K562 (cell line): ENCODE results near the gene DISC1. TPM values are rescaled to one million over a fixed set of nuclear protein-coding genes. Genes with fewer than 3 reads are reported as not detected.

Experiments
- ATAC-seq: fragments of 200-7000 bp; cut with Tn5 transposase; 3 replicates; pipeline ENCODE4 v1.9.1; 2020; ENCODE audit warnings: moderate library complexity
- BruUV-seq: library from RNA; stranded (reverse); fragments of 400-500 nt; replicated peaks from 2 replicates; lab custom pipeline; 2021; lab: Mats Ljungman, UMichigan
- CTCF ChIA-PET: fragments of 300-600 bp; formaldehyde crosslinking; extraction: SDS; loops from one replicate; lab custom pipeline; 2021; ENCODE audit warnings: low intra/inter-chr PET ratio; lab: Yijun Ruan, JAX
- POLR2A ChIA-PET: fragments of 300-600, 350-650 bp; sonication (Branson Sonifier 250); formaldehyde crosslinking; extraction: SDS; loops from one replicate; lab custom pipeline; 2021; ENCODE audit warnings: antibody characterized with exemption, inconsistent platforms; lab: Yijun Ruan, JAX
- DNase-seq, 4 experiments: peaks; one replicate each; pipeline versions ENCODE4 v3.0.0 to v3.0.0-alpha.2; 2011 to 2018; ENCODE audit warnings: low spot score in 3 of 4, mixed read lengths in 3 of 4; ENCODE audit errors: extremely low read depth in 1 of 4
- FAIRE-seq: peaks from 2 replicates; lab custom pipeline; 2011; peaks lifted over from hg19 to GRCh38; lab: Jason Lieb, UNC
- H2AFZ ChIP-seq: 2 replicates; pipeline ENCODE4 v1.6.0; 2011; ENCODE audit warnings: low read depth, low read length, control low read depth, inconsistent platforms
- H3K27ac ChIP-seq: fragments of 200-600 bp; 3 replicates; pipeline ENCODE4 v1.8.0; 2011; ENCODE audit warnings: low read depth, mild to moderate bottlenecking, control low read depth, inconsistent platforms, low read length, moderate library complexity, mixed read lengths; ENCODE audit errors: extremely low read depth
- H3K27me3 ChIP-seq, 2 experiments: fragments of 300-600 bp in 1 of 2; 2 replicates in 1 of 2; 3 replicates in 1 of 2; pipeline versions ENCODE4 v1.6.0 to v1.8.0; 2011; ENCODE audit warnings: inconsistent platforms in 2 of 2, low read length in 2 of 2, mild to moderate bottlenecking in 1 of 2, mixed read lengths in 1 of 2, moderate library complexity in 1 of 2; ENCODE audit not compliant: control insufficient read depth in 2 of 2, insufficient read depth in 2 of 2
- H3K36me3 ChIP-seq: fragments of 300-600 bp; 3 replicates; pipeline ENCODE4 v1.8.0; 2011; ENCODE audit warnings: mild to moderate bottlenecking, low read length, inconsistent platforms; ENCODE audit not compliant: control insufficient read depth, insufficient read depth
- H3K4me1 ChIP-seq, 2 experiments: fragments of 200-600 bp in 1 of 2; replicated peaks in 1 of 2; 2 replicates in 1 of 2; 3 replicates in 1 of 2; pipeline versions ENCODE4 v1.5.1 to v1.8.0; 2011; ENCODE audit warnings: inconsistent platforms in 2 of 2, low read length in 2 of 2, mild to moderate bottlenecking in 1 of 2, mixed read lengths in 1 of 2, moderate library complexity in 1 of 2; ENCODE audit not compliant: control insufficient read depth in 2 of 2, insufficient read depth in 2 of 2
- H3K4me2 ChIP-seq: 2 replicates; pipeline ENCODE4 v1.6.1; 2011; ENCODE audit warnings: low read length, control low read depth, inconsistent platforms, mixed read lengths; ENCODE audit not compliant: insufficient read depth
- H3K4me3 ChIP-seq: fragments of 200-600 bp; sonication (generic), shearing (Covaris generic); 2 replicates; pipeline ENCODE4 v1.5.1; 2016; ENCODE audit warnings: control low read depth, inconsistent platforms
- H3K79me2 ChIP-seq: fragments of 200-600 bp; 3 replicates; pipeline ENCODE4 v1.8.0; 2011; ENCODE audit warnings: low read length, inconsistent platforms; ENCODE audit not compliant: control insufficient read depth, insufficient read depth
- H3K9ac ChIP-seq, 2 experiments: 2 replicates each; pipeline versions ENCODE4 v1.6.0 to v1.6.1; 2011; ENCODE audit warnings: low read depth in 2 of 2, low read length in 2 of 2, control low read depth in 1 of 2, inconsistent platforms in 1 of 2, mild to moderate bottlenecking in 1 of 2, mixed read lengths in 1 of 2; ENCODE audit not compliant: insufficient read depth in 1 of 2
- H3K9me1 ChIP-seq: one replicate; pipeline ENCODE4 v1.6.0; 2011; ENCODE audit warnings: inconsistent platforms, mild to moderate bottlenecking, low read length, moderate library complexity; ENCODE audit not compliant: control insufficient read depth, insufficient read depth
- H3K9me3 ChIP-seq: replicated peaks from 2 replicates; pipeline ENCODE4 v1.5.1; 2011; ENCODE audit warnings: low read depth, low read length, inconsistent platforms; ENCODE audit not compliant: control insufficient read depth, insufficient read depth
- H4K20me1 ChIP-seq: replicated peaks from 2 replicates; pipeline ENCODE4 v1.6.1; 2011; ENCODE audit warnings: low read length, inconsistent platforms, mixed read lengths; ENCODE audit not compliant: control insufficient read depth, insufficient read depth
- BMI1 ChIP-seq: fragments of 150-350 bp; IDR thresholded peaks from 2 replicates; pipeline ENCODE4 v1.6.1; 2014; ENCODE audit warnings: low read length
- CBX1 ChIP-seq: sonication (generic); IDR thresholded peaks from 2 replicates; pipeline ENCODE4 v1.6.1; 2016; ENCODE audit warnings: antibody characterized with exemption, low read depth, mild to moderate bottlenecking
- COPS2 ChIP-seq: fragments of 450-650 bp; conservative IDR thresholded peaks from 2 replicates; pipeline ENCODE4 v1.6.1; 2016; ENCODE audit warnings: mild to moderate bottlenecking, moderate library complexity
- CSDE1 ChIP-seq, 2 experiments: fragments of 450-650 bp; IDR thresholded peaks; 2 replicates each; pipeline ENCODE4 v1.6.1; 2016; ENCODE audit warnings: mild to moderate bottlenecking in 1 of 2
- CTCFL ChIP-seq: IDR thresholded peaks from 2 replicates; pipeline ENCODE4 v1.6.1; 2011; ENCODE audit warnings: borderline replicate concordance, low read depth, mild to moderate bottlenecking, moderate library complexity, low read length; ENCODE audit not compliant: insufficient read depth, poor library complexity, severe bottlenecking
- DPF2 ChIP-seq: fragments of 450-650 bp; IDR thresholded peaks from 2 replicates; pipeline ENCODE4 v1.6.1; 2016
- FOXP1 ChIP-seq: sonication (generic); formaldehyde crosslinking; IDR thresholded peaks from 2 replicates; pipeline ENCODE4 v1.8.0; 2022; ENCODE audit warnings: mild to moderate bottlenecking, missing genetic modification reagents
- HDAC8 ChIP-seq: fragments of 450-650 bp; IDR thresholded peaks from 2 replicates; pipeline ENCODE4 v1.6.1; 2016; ENCODE audit warnings: mild to moderate bottlenecking, missing genetic modification characterization, moderate library complexity, missing compliant biosample characterization
- PHB ChIP-seq: fragments of 250-450 bp; sonication (Bioruptor Pico); IDR thresholded peaks from 2 replicates; pipeline ENCODE4 v1.5.0; 2021
- PTTG1 ChIP-seq: fragments of 450-650 bp; IDR thresholded peaks from 2 replicates; pipeline ENCODE4 v1.6.1; 2016; ENCODE audit warnings: low read depth, mild to moderate bottlenecking, missing genetic modification characterization, missing compliant biosample characterization
- RBM15 ChIP-seq: fragments of 200-400 bp; formaldehyde crosslinking; IDR thresholded peaks from 2 replicates; pipeline ENCODE4 v1.6.1; 2018; ENCODE audit warnings: mild to moderate bottlenecking, low read length, moderate library complexity; ENCODE audit not compliant: insufficient read depth
- TCF7 ChIP-seq: sonication (generic); IDR thresholded peaks from 2 replicates; pipeline ENCODE4 v1.6.1; 2016; ENCODE audit warnings: antibody characterized with exemption, borderline replicate concordance
- ZC3H8 ChIP-seq: fragments of 450-650 bp; IDR thresholded peaks from 2 replicates; pipeline ENCODE4 v1.6.1; 2017
- ZNF121 ChIP-seq: sonication (generic); formaldehyde crosslinking; conservative IDR thresholded peaks from 2 replicates; pipeline ENCODE4 v1.8.0; 2022; ENCODE audit warnings: missing genetic modification reagents
- ZNF830 ChIP-seq: fragments of 250-450 bp; sonication (Bioruptor Pico); IDR thresholded peaks from 2 replicates; pipeline ENCODE4 v1.5.0; 2021; ENCODE audit warnings: mild to moderate bottlenecking
- WGBS: fragments of 100-300 bp; shearing (Covaris generic); methylation state at CpG from one replicate; pipeline ENCODE4 v1.1.6; 2016; ENCODE audit warnings: low coverage, mixed read lengths; ENCODE audit not compliant: insufficient coverage; ENCODE audit errors: missing lambda C conversion rate; 5-methylcytosine and 5-hydroxymethylcytosine counted together
- in situ Hi-C: fragments of 300-500 bp; cut with MboI; formaldehyde crosslinking; loops from 4 replicates; pipeline ENCODE4 v1.15.0; 2018; ENCODE audit warnings: inconsistent platforms, mixed read lengths
- intact Hi-C: fragments of 100-400 bp; cut with micrococcal nuclease; formaldehyde crosslinking; loops from 2 replicates; pipeline ENCODE4 v1.14.2; 2022
- polyA plus RNA-seq, 8 experiments: library from polyadenylated mRNA; depleted of rRNA in 4 of 8; stranded (reverse) in 5 of 8; unstranded in 3 of 8; fragments of >200 nt; fragmentation: Nextera tagmentation in 2 of 8; fragmentation: Illumina TruSeq in 1 of 8; extraction: Ambion mirVana in 2 of 8; extraction: Trizol in 1 of 8; gene quantifications; 2 replicates each; pipeline versions ENCODE4 v1.2.1 to v1.2.3, GENCODE V29; 2011 to 2014; ENCODE audit warnings: inconsistent platforms in 1 of 8, missing spikeins in 1 of 8
- total RNA-seq, 7 experiments: library from RNA; depleted of rRNA in 6 of 7; stranded (reverse); fragments of >200 nt in 6 of 7; fragmentation: Illumina TruSeq in 2 of 7; extraction: Trizol in 2 of 7; gene quantifications; 2 replicates each; pipeline versions ENCODE4 v1.2.1 to v1.2.3, GENCODE V29; 2011 to 2021; ENCODE audit warnings: low replicate concordance in 1 of 7
- TF ChIP-seq, protein P1 (sequence below): fragments of 250-450 bp; sonication (Bioruptor Pico); IDR thresholded peaks from 2 replicates; pipeline ENCODE4 v1.9.0; 2021; ENCODE audit warnings: mild to moderate bottlenecking

The DISC1 gene
- total and polyA plus RNA-seq, 9 of the 15 experiments (the other 6 are each of a cell fraction or from before 2014, with no cell fraction given), result 0.01 to 0.11 (median 0.08) TPM; not detected in 1

DNA sequence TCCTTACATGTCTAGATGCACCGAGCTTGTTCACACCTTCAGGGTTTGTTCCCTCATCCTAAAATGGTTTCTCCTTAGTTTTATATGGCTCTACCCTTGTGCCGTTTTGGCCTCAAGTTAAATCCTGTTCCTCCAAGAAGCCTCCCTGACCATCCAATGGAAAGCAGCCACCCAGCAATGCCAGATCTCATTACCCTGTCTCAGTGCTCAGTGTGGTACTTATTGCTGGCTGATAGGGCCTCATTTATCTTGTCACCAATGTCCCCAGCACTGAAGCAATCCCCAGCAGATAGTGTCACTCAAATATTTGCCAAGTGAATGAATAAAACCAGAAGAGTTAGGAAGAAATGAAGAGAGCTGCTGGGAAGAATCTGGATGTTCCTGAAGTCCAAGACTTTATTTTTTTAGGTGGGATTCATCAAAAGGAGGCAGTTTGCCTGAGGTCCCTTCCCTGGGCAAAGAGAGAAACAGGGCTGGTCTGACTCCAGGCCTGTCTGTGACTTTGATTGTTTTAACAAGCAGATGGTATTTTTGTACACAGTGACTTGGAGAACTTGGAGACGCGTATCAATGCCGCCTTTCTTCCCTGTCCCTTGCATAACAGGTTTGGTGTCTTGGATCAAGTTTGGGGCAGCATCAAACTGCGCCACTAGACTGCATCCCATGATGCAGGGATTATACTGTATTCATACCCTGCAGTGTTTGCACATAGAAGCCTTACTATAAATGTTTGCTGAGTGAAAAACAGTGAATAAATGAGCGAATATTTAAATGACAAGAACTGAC, 221.2 kb downstream of the DISC1 start:
- 1% methylated on average over 7 of the region's 7 CpGs for WGBS
- H3K9me3 ChIP-seq, result no peaks in the 10 kb centered on the region
- no peak overlapping the region for H3K27ac ChIP-seq
- DNase-seq (no peak), ATAC-seq (no peak), FAIRE-seq (no peak)
- H3K79me2 ChIP-seq, result no peaks in the 10 kb centered on the region
- intact Hi-C loops, result no loop called here
- no peak overlapping the region for H3K4me3 ChIP-seq
- H3K4me2 ChIP-seq, result no peak overlapping the region
- no peak overlapping the region for H3K9ac ChIP-seq
- H3K9me1 ChIP-seq, result peaks cover 2% of the 10 kb centered on the region
- H3K27me3 ChIP-seq, result peaks cover 2 to 37% of the 10 kb centered on the region in 2 experiments; a peak in 2 of 5 replicates
- ChIA-PET CTCF (no interaction called here), POLR2A (no interaction called here)
- no peaks in the 10 kb centered on the region for H3K36me3 ChIP-seq
- TF ChIP-seq HDAC8, result no peak
- TF ChIP-seq DPF2, result no peak
- H2AFZ ChIP-seq, result no peak overlapping the region
- in situ Hi-C loops, result no loop called here
- no peaks in the 10 kb centered on the region; the same call in 1 of the 2 replicates for H4K20me1 ChIP-seq
- BruUV-seq, result no TSS peak
- no peaks in the 10 kb centered on the region for H3K4me1 ChIP-seq

- no peak for ATAC-seq
- H3K27ac ChIP-seq, result no peak overlapping the region
- CTCF ChIA-PET, result no interaction called here
- H3K4me2 ChIP-seq, result no peak overlapping the region
- peaks cover 2% of the 10 kb centered on the region for H3K9me1 ChIP-seq
- peaks cover 2 to 40% of the 10 kb centered on the region in 2 experiments; a peak in 2 of 5 replicates for H3K27me3 ChIP-seq
- no peaks in the 10 kb centered on the region for H3K9me3 ChIP-seq
- no peaks in the 10 kb centered on the region; the same call in 1 of the 2 replicates for H4K20me1 ChIP-seq
- POLR2A ChIA-PET, result no interaction called here
- intact Hi-C loops, result no loop called here
- in situ Hi-C loops, result no loop called here
- no peak for DNase-seq
- 0% methylated on average over 5 of the region's 5 CpGs for WGBS
- BruUV-seq, result no TSS peak
- H3K4me3 ChIP-seq, result no peak overlapping the region
- H2AFZ ChIP-seq, result no peak overlapping the region
- H3K36me3 ChIP-seq, result no peaks in the 10 kb centered on the region
- FAIRE-seq, result no peak
- no peaks in the 10 kb centered on the region for H3K79me2 ChIP-seq
- no peak overlapping the region for H3K9ac ChIP-seq
- no peaks in the 10 kb centered on the region for H3K4me1 ChIP-seq
- TF ChIP-seq PTTG1 (tag) (no peak), CTCFL (no peak), BMI1 (no peak), RBM15 (no peak), ZNF121 (CRISPR knock-in tag) (no peak), FOXP1 (CRISPR knock-in tag) (no peak), TCF7 (no peak), COPS2 (no peak), PHB (no peak), ZNF830 (CRISPR knock-in tag) (no peak), CBX1 (no peak), ZC3H8 (no peak), CSDE1 (IDR thresholded peaks at IDR 0.05) (no peak)
- TF ChIP-seq, protein P1, sequence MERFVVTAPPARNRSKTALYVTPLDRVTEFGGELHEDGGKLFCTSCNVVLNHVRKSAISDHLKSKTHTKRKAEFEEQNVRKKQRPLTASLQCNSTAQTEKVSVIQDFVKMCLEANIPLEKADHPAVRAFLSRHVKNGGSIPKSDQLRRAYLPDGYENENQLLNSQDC (CRISPR knock-in tag), result no peak
Measured at GRCh38 chr1:231849981-231850380, 223.4 kb downstream of the DISC1 start.
